ENCODE measurements around the gene MRPL4. TPM values are rescaled to one million over a fixed set of nuclear protein-coding genes. Genes with fewer than 3 reads are reported as not detected.

The MRPL4 gene
- total RNA-seq, 1 experiment from 2014 or later = 65.2 TPM

- no peak for DNase-seq (ENCODE audit: low read depth)
- in situ Hi-C loops (cut with HindIII; ENCODE audit: low pct_unique_long_range_greater_than_20kb, low sequenced_read_pairs) = no loop called here
These were observed 41.0 kb downstream of the MRPL4 start for GRCh38 chr19:10292789-10293636.

- DNase-seq (ENCODE audit: low read depth) = no peak
- in situ Hi-C loops (cut with HindIII; ENCODE audit: low pct_unique_long_range_greater_than_20kb, low sequenced_read_pairs) = no loop called here
These were observed 41.8 kb downstream of the MRPL4 start for GRCh38 chr19:10293637-10294367.

- DNase-seq (ENCODE audit: low read depth) = no peak
- in situ Hi-C loops (cut with HindIII; ENCODE audit: low pct_unique_long_range_greater_than_20kb, low sequenced_read_pairs) = no loop called here
These were observed 42.3 kb downstream of the MRPL4 start for GRCh38 chr19:10294368-10294697.

- peak; percentile 39 for DNase-seq (ENCODE audit: low read depth)
- in situ Hi-C loops (cut with HindIII; ENCODE audit: low pct_unique_long_range_greater_than_20kb, low sequenced_read_pairs) = no loop called here
These were observed 43.4 kb downstream of the MRPL4 start for GRCh38 chr19:10295305-10295846.

GRCh38 chr19:10295847-10296591 lies 44.0 kb downstream of the MRPL4 start:
- in situ Hi-C loops (cut with HindIII; ENCODE audit: low pct_unique_long_range_greater_than_20kb, low sequenced_read_pairs) = no loop called here

GRCh38 chr19:10299545-10300458 lies 47.8 kb downstream of the MRPL4 start:
- no peak for DNase-seq (ENCODE audit: low read depth)
- in situ Hi-C loops (cut with HindIII; ENCODE audit: low pct_unique_long_range_greater_than_20kb, low sequenced_read_pairs) = no loop called here

More at GRCh38 chr19:10295847-10296591, 44.0 kb downstream of the MRPL4 start:
- DNase-seq (ENCODE audit: low read depth) = no peak

- in situ Hi-C loops (cut with HindIII; ENCODE audit: low pct_unique_long_range_greater_than_20kb, low sequenced_read_pairs) = no loop called here
These were observed 53.3 kb downstream of the MRPL4 start for GRCh38 chr19:10305139-10305806.

GRCh38 chr19:10306327-10306726 lies 54.3 kb downstream of the MRPL4 start:
- in situ Hi-C loops (cut with HindIII; ENCODE audit: low pct_unique_long_range_greater_than_20kb, low sequenced_read_pairs) = no loop called here
- DNase-seq (ENCODE audit: low read depth) = no peak

More at GRCh38 chr19:10305139-10305806, 53.3 kb downstream of the MRPL4 start:
- DNase-seq (ENCODE audit: low read depth) = no peak

GRCh38 chr19:10309423-10309822 lies 57.4 kb downstream of the MRPL4 start, which contains the start of gene ZGLP1:
ZGLP1 (minus strand) TSS chr19:10309815.
- DNase-seq (ENCODE audit: low read depth) = no peak
- in situ Hi-C loops (cut with HindIII; ENCODE audit: low pct_unique_long_range_greater_than_20kb, low sequenced_read_pairs) = no loop called here

Other genes starting within 250 kb of the MRPL4 start
- gene COL5A3, start 241.7 kb upstream of the MRPL4 start, total RNA-seq (2014; rRNA removed; shearing (Covaris generic); ENCODE audit: low replicate concordance) = not detected in 2 replicates
- not detected in 2 replicates for gene RDH8, start 238.7 kb upstream of the MRPL4 start, total RNA-seq (2014; rRNA removed; shearing (Covaris generic); ENCODE audit: low replicate concordance)
- gene SHFL, start 165.9 kb upstream of the MRPL4 start, total RNA-seq (2014; rRNA removed; shearing (Covaris generic); ENCODE audit: low replicate concordance) = 10.0 and 13.3 TPM in 2 replicates
- 1.4 TPM in 1 of 2 replicates, not detected in the other for gene ANGPTL6, start 149.5 kb upstream of the MRPL4 start, total RNA-seq (2014; rRNA removed; shearing (Covaris generic); ENCODE audit: low replicate concordance)
- 40.0 TPM in 2 replicates for gene PPAN, start 145.9 kb upstream of the MRPL4 start, total RNA-seq (2014; rRNA removed; shearing (Covaris generic); ENCODE audit: low replicate concordance)
- 1.8 and 2.8 TPM in 2 replicates for gene P2RY11, start 140.5 kb upstream of the MRPL4 start, total RNA-seq (2014; rRNA removed; shearing (Covaris generic); ENCODE audit: low replicate concordance)
- gene EIF3G, start 132.3 kb upstream of the MRPL4 start, total RNA-seq (2014; rRNA removed; shearing (Covaris generic); ENCODE audit: low replicate concordance) = 190 and 194 TPM in 2 replicates
- gene DNMT1, start 57.3 kb upstream of the MRPL4 start, total RNA-seq (2014; rRNA removed; shearing (Covaris generic); ENCODE audit: low replicate concordance) = 25.4 and 39.0 TPM in 2 replicates
- gene S1PR2, start 20.9 kb upstream of the MRPL4 start, total RNA-seq (2014; rRNA removed; shearing (Covaris generic); ENCODE audit: low replicate concordance) = 1.9 and 2.5 TPM in 2 replicates
- gene ICAM1, start 18.9 kb downstream of the MRPL4 start, total RNA-seq (2014; rRNA removed; shearing (Covaris generic); ENCODE audit: low replicate concordance) = 0.43 TPM in 1 of 2 replicates, not detected in the other
- not detected in 2 replicates for gene ICAM4, start 34.7 kb downstream of the MRPL4 start, total RNA-seq (2014; rRNA removed; shearing (Covaris generic); ENCODE audit: low replicate concordance)
- gene ICAM5, start 37.7 kb downstream of the MRPL4 start, total RNA-seq (2014; rRNA removed; shearing (Covaris generic); ENCODE audit: low replicate concordance) = 0.20 and 0.23 TPM in 2 replicates
- not detected in 2 replicates for gene ZGLP1, start 57.6 kb downstream of the MRPL4 start, total RNA-seq (2014; rRNA removed; shearing (Covaris generic); ENCODE audit: low replicate concordance)
- 12.9 and 27.9 TPM in 2 replicates for gene FDX2, start 63.8 kb downstream of the MRPL4 start, total RNA-seq (2014; rRNA removed; shearing (Covaris generic); ENCODE audit: low replicate concordance)
- gene RAVER1, start 81.3 kb downstream of the MRPL4 start, total RNA-seq (2014; rRNA removed; shearing (Covaris generic); ENCODE audit: low replicate concordance) = 9.2 and 10.6 TPM in 2 replicates
- gene ICAM3, start 87.4 kb downstream of the MRPL4 start, total RNA-seq (2014; rRNA removed; shearing (Covaris generic); ENCODE audit: low replicate concordance) = 10.1 and 12.2 TPM in 2 replicates
- gene TYK2, start 128.4 kb downstream of the MRPL4 start, total RNA-seq (2014; rRNA removed; shearing (Covaris generic); ENCODE audit: low replicate concordance) = 34.3 and 47.6 TPM in 2 replicates
- gene CDC37, start 151.3 kb downstream of the MRPL4 start, total RNA-seq (2014; rRNA removed; shearing (Covaris generic); ENCODE audit: low replicate concordance) = 120 and 175 TPM in 2 replicates
- gene PDE4A, start 168.3 kb downstream of the MRPL4 start, total RNA-seq (2014; rRNA removed; shearing (Covaris generic); ENCODE audit: low replicate concordance) = 0.20 and 3.6 TPM in 2 replicates